ENCODE results near the gene USP2.

DNA sequence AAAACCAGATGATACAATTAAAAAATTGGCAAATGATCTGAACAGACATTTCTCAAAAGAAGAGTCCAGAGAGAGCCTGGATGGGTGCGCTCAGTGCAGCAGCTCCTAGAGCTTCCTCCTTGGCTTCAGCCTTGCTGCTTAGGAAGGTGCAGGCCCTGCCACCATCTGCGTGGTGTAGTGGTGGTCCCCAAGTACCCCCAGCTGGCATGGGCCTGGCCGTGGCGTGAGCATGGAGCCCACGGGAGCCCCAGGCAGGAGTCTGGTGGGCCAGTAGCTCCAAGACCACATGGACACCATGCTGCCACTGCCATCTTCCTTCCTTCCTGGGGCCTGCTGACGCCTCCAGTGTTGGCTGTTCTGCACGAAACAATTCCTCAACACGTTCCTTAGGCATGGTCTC lies 21.0 kb upstream of the USP2 start:
- TF ChIP-seq, protein P1, sequence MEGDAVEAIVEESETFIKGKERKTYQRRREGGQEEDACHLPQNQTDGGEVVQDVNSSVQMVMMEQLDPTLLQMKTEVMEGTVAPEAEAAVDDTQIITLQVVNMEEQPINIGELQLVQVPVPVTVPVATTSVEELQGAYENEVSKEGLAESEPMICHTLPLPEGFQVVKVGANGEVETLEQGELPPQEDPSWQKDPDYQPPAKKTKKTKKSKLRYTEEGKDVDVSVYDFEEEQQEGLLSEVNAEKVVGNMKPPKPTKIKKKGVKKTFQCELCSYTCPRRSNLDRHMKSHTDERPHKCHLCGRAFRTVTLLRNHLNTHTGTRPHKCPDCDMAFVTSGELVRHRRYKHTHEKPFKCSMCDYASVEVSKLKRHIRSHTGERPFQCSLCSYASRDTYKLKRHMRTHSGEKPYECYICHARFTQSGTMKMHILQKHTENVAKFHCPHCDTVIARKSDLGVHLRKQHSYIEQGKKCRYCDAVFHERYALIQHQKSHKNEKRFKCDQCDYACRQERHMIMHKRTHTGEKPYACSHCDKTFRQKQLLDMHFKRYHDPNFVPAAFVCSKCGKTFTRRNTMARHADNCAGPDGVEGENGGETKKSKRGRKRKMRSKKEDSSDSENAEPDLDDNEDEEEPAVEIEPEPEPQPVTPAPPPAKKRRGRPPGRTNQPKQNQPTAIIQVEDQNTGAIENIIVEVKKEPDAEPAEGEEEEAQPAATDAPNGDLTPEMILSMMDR (IDR thresholded peaks at IDR 0.05; ENCODE audit: insufficient read depth, low read depth, low read length): no peak
- TF ChIP-seq EZH2 (IDR thresholded peaks at IDR 0.05; ENCODE audit: insufficient read depth, low read length): no peak
